H1 (cell line): ENCODE results near the gene CEP152. TPM values are rescaled to one million over a fixed set of nuclear protein-coding genes. Genes with fewer than 3 reads are reported as not detected.

Experiments used
- CTCF ChIA-PET: fragments of 300-600 bp; sonication (Branson Sonifier 250); formaldehyde crosslinking; loops from one replicate; lab custom pipeline; 2021; ENCODE audit not compliant: partially characterized antibody; lab: Charles Lee
- POLR2A ChIA-PET: fragments of 300-600 bp; sonication (Branson Sonifier 250); formaldehyde crosslinking; loops from one replicate; lab custom pipeline; 2021; ENCODE audit warnings: inconsistent platforms; ENCODE audit not compliant: partially characterized antibody; lab: Charles Lee
- DNase-seq, 2 experiments: peaks; one replicate each; pipeline versions ENCODE4 v3.0.0 to v3.0.0-alpha.2; 2010 to 2022; ENCODE audit warnings: low spot score in 2 of 2, low read depth in 1 of 2, mixed read lengths in 1 of 2
- FAIRE-seq: peaks from 2 replicates; lab custom pipeline; 2011; peaks lifted over from hg19 to GRCh38; lab: Jason Lieb, UNC
- H2AFZ ChIP-seq: 2 replicates; pipeline ENCODE4 v1.8.1; 2012; ENCODE audit warnings: low read length, inconsistent platforms
- H2AK5ac ChIP-seq: 2 replicates; pipeline ENCODE4 v1.6.1; 2013; ENCODE audit warnings: low read depth, low read length
- H2BK120ac ChIP-seq: replicated peaks from 2 replicates; pipeline ENCODE3; 2013; ENCODE audit warnings: low read depth, low read length, inconsistent platforms
- H2BK12ac ChIP-seq: 2 replicates; pipeline ENCODE4 v1.6.1; 2013; ENCODE audit warnings: low read depth, low read length
- H2BK15ac ChIP-seq: 2 replicates; pipeline ENCODE4 v1.6.1; 2013; ENCODE audit warnings: low read length
- H2BK20ac ChIP-seq: 2 replicates; pipeline ENCODE4 v1.6.1; 2013; ENCODE audit warnings: low read length
- H2BK5ac ChIP-seq: 2 replicates; pipeline ENCODE4 v1.6.1; 2013; ENCODE audit warnings: low read depth, low read length
- H3K14ac ChIP-seq: 2 replicates; pipeline ENCODE4 v1.6.1; 2013; ENCODE audit warnings: inconsistent platforms; ENCODE audit not compliant: insufficient read length
- H3K18ac ChIP-seq: 2 replicates; pipeline ENCODE4 v1.6.1; 2013; ENCODE audit warnings: low read length; ENCODE audit errors: extremely low read depth
- H3K23ac ChIP-seq: 2 replicates; pipeline ENCODE4 v1.6.1; 2013; ENCODE audit warnings: inconsistent platforms; ENCODE audit not compliant: insufficient read length
- H3K23me2 ChIP-seq: 2 replicates; pipeline ENCODE4 v1.6.1; 2013; ENCODE audit warnings: low read depth, low read length
- H3K27ac ChIP-seq: 2 replicates; pipeline ENCODE4 v1.6.1; 2011; ENCODE audit warnings: low read depth, low read length, inconsistent platforms
- H3K27me3 ChIP-seq, 4 experiments: replicated peaks in 1 of 4; 1 replicate in 1 of 4; 2 replicates in 3 of 4; pipeline versions ENCODE4 v1.6.1 to v1.8.1; 2011 to 2013; ENCODE audit warnings: low read length in 3 of 4, mild to moderate bottlenecking in 3 of 4, inconsistent platforms in 2 of 4, mixed read lengths in 2 of 4, moderate library complexity in 1 of 4; ENCODE audit not compliant: control insufficient read depth in 3 of 4, insufficient read depth in 3 of 4; ENCODE audit errors: extremely low read depth in 1 of 4
- H3K36me3 ChIP-seq, 4 experiments: 2 replicates each; pipeline versions ENCODE4 v1.6.1 to v1.8.1; 2011 to 2013; ENCODE audit warnings: mild to moderate bottlenecking in 4 of 4, low read length in 3 of 4, moderate library complexity in 2 of 4, control low read depth in 1 of 4, inconsistent platforms in 1 of 4; ENCODE audit not compliant: insufficient read depth in 4 of 4, control insufficient read depth in 2 of 4
- H3K4ac ChIP-seq: replicated peaks from 2 replicates; pipeline ENCODE3; 2013; ENCODE audit warnings: low read length, low read depth, mixed read lengths, inconsistent platforms; ENCODE audit not compliant: insufficient read length
- H3K4me1 ChIP-seq, 4 experiments: replicated peaks in 1 of 4; 1 replicate in 1 of 4; 2 replicates in 3 of 4; pipeline versions ENCODE4 v1.6.1 to v1.8.1; 2011 to 2013; ENCODE audit warnings: low read length in 3 of 4, inconsistent platforms in 2 of 4, mixed read lengths in 1 of 4; ENCODE audit not compliant: insufficient read depth in 4 of 4, control insufficient read depth in 3 of 4
- H3K4me2 ChIP-seq, 2 experiments: 2 replicates each; pipeline versions ENCODE4 v1.6.1 to v1.8.1; 2011 to 2013; ENCODE audit warnings: low read depth in 2 of 2, low read length in 2 of 2, control low read depth in 1 of 2, inconsistent platforms in 1 of 2, mild to moderate bottlenecking in 1 of 2; ENCODE audit not compliant: insufficient read depth in 1 of 2
- H3K4me3 ChIP-seq, 4 experiments: fragments of 200-600, 300-600 bp in 1 of 4; sonication (generic), shearing (Covaris generic), sonication (Bioruptor Twin) in 1 of 4; 2 replicates each; pipeline versions ENCODE4 v1.5.1 to v1.8.1; 2011 to 2016; ENCODE audit warnings: low read length in 4 of 4, low read depth in 3 of 4, control low read depth in 2 of 4, inconsistent platforms in 2 of 4, mild to moderate bottlenecking in 2 of 4, mixed read lengths in 1 of 4, moderate library complexity in 1 of 4; ENCODE audit not compliant: insufficient read depth in 2 of 4; ENCODE audit errors: extremely low read depth in 1 of 4
- H3K56ac ChIP-seq: replicated peaks from 2 replicates; pipeline ENCODE3; 2013; ENCODE audit warnings: low read depth, mild to moderate bottlenecking, mixed read lengths, low read length, inconsistent platforms; ENCODE audit not compliant: insufficient read length
- H3K79me1 ChIP-seq: 2 replicates; pipeline ENCODE4 v1.6.1; 2013; ENCODE audit warnings: low read depth, low read length, control low read depth
- H3K79me2 ChIP-seq, 2 experiments: 2 replicates each; pipeline versions ENCODE4 v1.6.1 to v1.8.1; 2012 to 2013; ENCODE audit warnings: low read length in 2 of 2, mild to moderate bottlenecking in 2 of 2, inconsistent platforms in 1 of 2; ENCODE audit not compliant: insufficient read depth in 2 of 2, control insufficient read depth in 1 of 2
- H3K9ac ChIP-seq, 4 experiments: replicated peaks in 1 of 4; 1 replicate in 1 of 4; 2 replicates in 3 of 4; pipeline versions ENCODE4 v1.6.1 to v1.8.1; 2011 to 2013; ENCODE audit warnings: low read depth in 3 of 4, low read length in 3 of 4, control low read depth in 2 of 4, mild to moderate bottlenecking in 2 of 4, moderate library complexity in 2 of 4, inconsistent platforms in 1 of 4; ENCODE audit errors: extremely low read depth in 1 of 4
- H3K9me3 ChIP-seq, 2 experiments: 2 replicates each; pipeline versions ENCODE4 v1.6.1 to v1.8.1; 2012 to 2013; ENCODE audit warnings: mild to moderate bottlenecking in 2 of 2, moderate library complexity in 2 of 2, control low read depth in 1 of 2, inconsistent platforms in 1 of 2, low read depth in 1 of 2, low read length in 1 of 2, mixed read lengths in 1 of 2; ENCODE audit not compliant: insufficient read depth in 2 of 2
- H4K20me1 ChIP-seq, 2 experiments: replicated peaks in 1 of 2; 2 replicates each; pipeline versions ENCODE3 to v1.8.1; 2011 to 2013; ENCODE audit warnings: inconsistent platforms in 2 of 2, low read length in 2 of 2, mild to moderate bottlenecking in 1 of 2; ENCODE audit not compliant: insufficient read depth in 2 of 2, control insufficient read depth in 1 of 2
- H4K5ac ChIP-seq: 2 replicates; pipeline ENCODE4 v1.6.1; 2013; ENCODE audit warnings: low read length, low read depth, mixed read lengths, inconsistent platforms; ENCODE audit not compliant: insufficient read length
- H4K8ac ChIP-seq: 2 replicates; pipeline ENCODE4 v1.8.0; 2013; ENCODE audit warnings: mild to moderate bottlenecking, moderate library complexity, low read length, inconsistent platforms; ENCODE audit not compliant: insufficient read depth; ENCODE audit errors: extremely low read depth
- H4K91ac ChIP-seq: replicated peaks from 2 replicates; pipeline ENCODE3; 2013; ENCODE audit warnings: low read length, mixed read lengths, inconsistent platforms; ENCODE audit not compliant: insufficient read length
- BCL11A ChIP-seq, 2 experiments: IDR thresholded peaks; one replicate each; pipeline ENCODE4 v1.6.1; 2011; ENCODE audit warnings: low read depth in 2 of 2, low read length in 2 of 2, mild to moderate bottlenecking in 2 of 2
- BRCA1 ChIP-seq: IDR thresholded peaks from 2 replicates; pipeline ENCODE4 v1.6.1; 2012; ENCODE audit warnings: low read depth, low read length, improper control_type of control experiment
- CBX5 ChIP-seq: fragments of 300-800, 300-1000 bp; sonication (generic); IDR thresholded peaks from 2 replicates; pipeline ENCODE4 v1.7.1; 2016; ENCODE audit warnings: antibody characterized with exemption, low read length, low read depth
- CHD1 ChIP-seq: IDR thresholded peaks from 2 replicates; pipeline ENCODE4 v1.6.1; 2012; ENCODE audit warnings: low read depth, low read length, improper control_type of control experiment
- JUN ChIP-seq: IDR thresholded peaks from 2 replicates; pipeline ENCODE4 v1.6.1; 2011; ENCODE audit warnings: low read depth, mild to moderate bottlenecking, improper control_type of control experiment, low read length
- KDM1A ChIP-seq: fragments of 200-600, 300-600 bp; sonication (generic); IDR thresholded peaks from 2 replicates; pipeline ENCODE4 v1.7.1; 2016; ENCODE audit warnings: mild to moderate bottlenecking, low read length, borderline replicate concordance
- MAX ChIP-seq: IDR thresholded peaks from 2 replicates; pipeline ENCODE4 v1.6.1; 2012; ENCODE audit warnings: inconsistent platforms
- PHF8 ChIP-seq: fragments of 200-600 bp; sonication (generic); conservative IDR thresholded peaks from 2 replicates; pipeline ENCODE4 v1.7.1; 2012; ENCODE audit warnings: low read depth, mild to moderate bottlenecking, inconsistent platforms, low read length, moderate library complexity
- POU5F1 ChIP-seq: IDR thresholded peaks from 2 replicates; pipeline ENCODE4 v1.6.1; 2011; ENCODE audit warnings: low read depth, mild to moderate bottlenecking, low read length, moderate library complexity
- SIN3A ChIP-seq, 2 experiments: IDR thresholded peaks in 1 of 2; conservative IDR thresholded peaks in 1 of 2; 2 replicates each; pipeline ENCODE4 v1.6.1; 2011 to 2012; ENCODE audit warnings: low read length in 2 of 2, improper control_type of control experiment in 1 of 2, low read depth in 1 of 2, mild to moderate bottlenecking in 1 of 2
- TAF7 ChIP-seq: optimal IDR thresholded peaks from 2 replicates; pipeline ENCODE3; 2011; ENCODE audit warnings: low read depth, mild to moderate bottlenecking, inconsistent platforms, low read length, moderate library complexity, borderline replicate concordance
- TEAD4 ChIP-seq: IDR thresholded peaks from 2 replicates; pipeline ENCODE4 v1.6.1; 2012; ENCODE audit warnings: low read depth, low read length, inconsistent platforms, mixed read lengths
- WGBS, 2 experiments: shearing (Covaris generic) in 1 of 2; methylation state at CpG; one replicate each; pipeline versions ENCODE4 v1.1.6 to v1.1.7; 2013 to 2015; ENCODE audit warnings: low lambda C conversion rate in 2 of 2, mixed read lengths in 2 of 2, inconsistent platforms in 1 of 2, low coverage in 1 of 2, missing lambda C conversion rate in 1 of 2; ENCODE audit not compliant: insufficient replicate concordance in 2 of 2, insufficient coverage in 1 of 2, insufficient read length in 1 of 2; ENCODE audit errors: extremely low coverage in 1 of 2, missing lambda C conversion rate in 1 of 2; 5-methylcytosine and 5-hydroxymethylcytosine counted together
- polyA plus RNA-seq, 7 experiments: library from polyadenylated mRNA; depleted of rRNA in 3 of 7; stranded (reverse) in 5 of 7; unstranded in 2 of 7; fragments of >200 nt in 5 of 7; fragments of 200-250 nt in 2 of 7; gene quantifications; 1 replicate in 5 of 7; 2 replicates in 1 of 7; 4 replicates in 1 of 7; pipeline versions ENCODE4 v1.2.1 to v1.2.3, GENCODE V29; 2011 to 2013; ENCODE audit warnings: missing spikeins in 2 of 7, mixed read lengths in 2 of 7
- total RNA-seq: library from RNA; stranded (reverse); fragmentation: NEBNext Ultra II Directional; extraction: Animal tissue kit (Norgen Biotek cat#: 25700); gene quantifications from 2 replicates; pipeline ENCODE4 v1.2.1, GENCODE V29; 2021

Gene CEP152
- total and polyA plus RNA-seq, 2 of the 8 experiments (the other 6 are each of a cell fraction or from before 2014, with no cell fraction given): 1.4 to 16.2 TPM

GRCh38 chr15:48722764-48723661, 87.9 kb downstream of the CEP152 start:
- H3K4ac ChIP-seq: no peak overlapping the region
- H3K4me1 ChIP-seq: no peaks in the 10 kb centered on the region
- no peak overlapping the region for H2AK5ac ChIP-seq
- H4K91ac ChIP-seq: no peak overlapping the region
- no peak overlapping the region for H4K8ac ChIP-seq
- no peak overlapping the region for H2BK20ac ChIP-seq
- ChIA-PET CTCF (no interaction called here), POLR2A (interaction anchor here (0.8 kb wide), 1 partner anchor 151 kb away, joined by 3 read pairs; no protein-coding TSS in a partner anchor)
- no peak overlapping the region for H4K5ac ChIP-seq
- no peak overlapping the region for H2BK12ac ChIP-seq
- DNase-seq (no peak), FAIRE-seq (no peak)
- 81% methylated on average over 5 of the region's 5 CpGs; no CpG with 5 or more reads in 1 of the 2 experiments for whole genome bisulfite sequencing, 2 experiments
- H3K36me3 ChIP-seq: 0 out of 8 replicates have a peak, but pooled peaks cover 0 to 2% (median 0%) of the 10 kb centered on the region in 4 experiments
- no peaks in the 10 kb centered on the region for H3K79me1 ChIP-seq
- H3K56ac ChIP-seq: no peak overlapping the region
- H3K18ac ChIP-seq: no peak overlapping the region
- no peak overlapping the region for H2AFZ ChIP-seq
- H2BK120ac ChIP-seq: no peak overlapping the region
- no peaks in the 10 kb centered on the region for H3K23me2 ChIP-seq
- H3K14ac ChIP-seq: no peak overlapping the region
- H2BK15ac ChIP-seq: no peak overlapping the region
- no peaks in the 10 kb centered on the region for H3K79me2 ChIP-seq
- H2BK5ac ChIP-seq: no peak overlapping the region
- no peak overlapping the region for H3K9ac ChIP-seq
- no peak overlapping the region for H3K27ac ChIP-seq
- H4K20me1 ChIP-seq: peaks cover 0 to under 1% of the 10 kb centered on the region in 2 experiments
- no peak overlapping the region for H3K23ac ChIP-seq
- H3K4me2 ChIP-seq: no peak overlapping the region
- no peaks in the 10 kb centered on the region for H3K9me3 ChIP-seq
- H3K4me3 ChIP-seq: no peak overlapping the region
- H3K27me3 ChIP-seq: no peaks in the 10 kb centered on the region
- TF ChIP-seq SIN3A (conservative IDR thresholded peaks at IDR 0.05 in 1 of 2, IDR thresholded peaks at IDR 0.05 in 1 of 2; ENCODE audit: low read depth in 1 of 2, low read length in 2 of 2) (no peak), KDM1A (no peak), BRCA1 (no peak), TAF7 (no peak), JUN (no peak), CHD1 (no peak), TEAD4 (no peak), POU5F1 (no peak), PHF8 (no peak), BCL11A (IDR thresholded peaks at IDR 0.05; ENCODE audit: low read depth in 2 of 2, low read length in 2 of 2) (no peak), CBX5 (no peak), MAX (no peak)
